HG02943 (cell line): ENCODE results near the gene SORCS3.

Experiments used
- ATAC-seq: cut with Tn5 transposase; IDR thresholded peaks from one replicate; pipeline ENCODE4 v1.9.1; 2021; ENCODE audit warnings: mild to moderate bottlenecking, low read depth, moderate library complexity; ENCODE audit not compliant: unreplicated experiment

SORCS3 gene

DNA sequence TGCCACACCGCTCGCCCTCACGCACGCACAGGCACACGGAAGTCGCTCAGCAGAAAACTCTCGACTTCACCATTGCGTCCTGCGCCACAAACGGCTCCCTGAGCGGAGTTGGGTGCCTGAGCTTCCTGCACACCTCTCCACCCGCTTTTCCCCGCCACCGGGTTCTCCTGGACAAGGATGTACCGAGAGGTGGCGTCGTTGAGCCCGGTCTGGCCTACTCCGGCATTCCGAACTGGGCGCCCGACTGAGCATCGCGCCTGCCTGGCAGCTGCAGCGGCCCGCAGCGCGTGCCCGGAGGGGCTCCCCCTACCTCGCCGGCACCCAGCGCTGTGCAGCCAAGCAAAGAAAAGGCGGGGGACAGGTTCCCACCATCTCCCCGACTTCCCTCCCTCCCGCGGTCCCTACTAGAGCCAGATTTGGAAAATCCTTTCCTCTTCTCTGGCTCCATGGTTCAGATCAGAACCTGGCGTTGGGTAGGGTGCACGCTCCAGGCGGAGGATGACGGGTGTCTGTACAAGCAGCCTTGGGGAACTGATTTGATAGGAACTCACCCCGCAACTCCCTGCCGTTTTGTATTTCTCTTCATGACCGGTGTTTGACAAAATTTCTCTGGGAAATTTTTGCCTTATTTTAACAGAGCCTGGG, 1.7 kb downstream of the SORCS3 start:
- no peak for ATAC-seq

DNA sequence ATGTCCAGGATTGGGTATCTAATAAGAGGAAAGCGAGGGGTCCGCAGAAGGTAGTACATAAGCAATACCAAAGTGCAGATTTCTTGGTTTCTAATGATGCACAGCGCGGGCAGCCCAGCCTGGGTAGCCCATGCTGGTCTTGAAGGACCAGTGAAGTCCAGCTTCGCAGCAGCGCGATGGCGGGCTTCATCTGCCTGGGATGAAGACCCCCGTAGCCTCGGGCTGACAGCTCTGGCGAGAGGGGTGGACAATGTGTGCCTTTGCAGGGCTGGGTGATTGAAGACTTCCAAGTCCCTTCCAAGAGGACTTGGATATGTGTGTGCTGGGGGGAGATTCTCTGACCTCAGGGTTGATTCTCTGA, 2.2 kb downstream of the SORCS3 start:
- no peak for ATAC-seq

DNA sequence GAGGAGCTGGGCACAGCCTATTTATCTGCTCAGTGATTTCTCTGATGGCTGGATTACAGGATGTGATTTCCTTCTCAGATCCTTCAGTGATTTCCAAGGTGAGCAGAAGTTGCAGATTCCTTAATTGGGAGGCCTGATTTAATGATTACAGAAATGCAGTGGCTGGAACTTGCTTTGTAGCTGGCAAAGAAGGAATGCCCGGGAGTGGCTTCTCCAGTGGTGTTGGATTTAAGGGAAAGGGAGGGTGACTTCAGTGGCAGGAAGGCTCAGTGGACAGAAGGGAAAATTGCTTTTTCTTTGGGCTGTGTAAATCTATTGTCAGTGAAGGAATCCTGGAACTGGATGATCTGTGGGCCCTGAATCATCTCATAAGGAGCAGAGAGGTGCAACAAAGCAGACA, 5.1 kb downstream of the SORCS3 start:
- no peak for ATAC-seq

GRCh38 chr10:104648421-104648820, 7.3 kb downstream of the SORCS3 start:
- no peak for ATAC-seq

DNA sequence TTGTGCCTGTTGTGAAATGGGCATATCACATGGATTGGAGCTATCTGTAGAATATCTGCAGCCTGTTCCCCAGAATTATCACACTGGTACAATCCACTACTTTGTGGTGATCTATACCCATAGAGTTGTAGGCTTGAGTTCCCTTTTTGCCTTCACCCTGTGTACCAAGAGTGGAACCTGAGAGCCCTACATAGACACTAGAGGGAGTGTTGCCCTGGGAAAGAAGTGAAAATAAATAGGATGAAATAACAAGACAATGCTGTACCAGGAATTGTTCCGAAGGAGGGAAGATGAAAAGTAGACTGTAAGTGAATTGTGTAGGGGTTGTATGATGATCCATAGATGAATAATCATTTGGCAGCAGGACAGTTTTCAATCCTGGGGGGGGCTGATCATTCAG, 9.0 kb downstream of the SORCS3 start:
- no peak for ATAC-seq

DNA sequence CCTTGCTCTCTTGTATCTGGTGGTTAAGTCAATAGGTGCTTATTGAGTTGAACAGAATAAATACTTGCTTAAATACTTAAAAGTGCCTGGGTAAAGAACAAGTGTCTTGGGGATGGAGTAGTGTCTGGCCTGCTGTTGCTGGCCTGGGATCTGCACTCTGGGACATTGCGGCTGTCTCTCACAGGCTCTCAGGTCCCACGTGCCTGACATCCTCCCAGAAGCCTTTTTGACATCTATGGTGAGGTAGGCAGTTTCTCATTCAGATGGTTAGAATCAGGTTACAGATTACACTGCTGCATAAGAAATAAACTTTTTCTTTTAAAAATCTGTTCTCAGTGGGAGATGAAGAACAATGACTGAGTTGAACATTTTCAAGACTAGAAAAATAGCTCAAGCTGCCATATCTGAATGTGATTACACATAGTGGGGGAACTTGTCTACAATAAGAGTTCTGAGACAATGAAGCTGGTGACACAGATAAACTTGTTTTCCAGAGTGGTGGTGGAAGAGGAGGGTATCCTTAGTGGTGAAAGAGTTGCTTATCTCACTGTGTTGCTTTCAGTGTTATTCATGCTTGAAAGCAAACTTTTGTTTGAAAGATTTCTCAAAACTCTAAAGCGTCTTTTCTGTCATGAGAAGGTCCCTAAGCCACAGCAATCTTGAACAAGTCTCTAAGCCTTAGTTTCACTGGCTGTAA, 9.7 kb downstream of the SORCS3 start:
- no peak for ATAC-seq

DNA sequence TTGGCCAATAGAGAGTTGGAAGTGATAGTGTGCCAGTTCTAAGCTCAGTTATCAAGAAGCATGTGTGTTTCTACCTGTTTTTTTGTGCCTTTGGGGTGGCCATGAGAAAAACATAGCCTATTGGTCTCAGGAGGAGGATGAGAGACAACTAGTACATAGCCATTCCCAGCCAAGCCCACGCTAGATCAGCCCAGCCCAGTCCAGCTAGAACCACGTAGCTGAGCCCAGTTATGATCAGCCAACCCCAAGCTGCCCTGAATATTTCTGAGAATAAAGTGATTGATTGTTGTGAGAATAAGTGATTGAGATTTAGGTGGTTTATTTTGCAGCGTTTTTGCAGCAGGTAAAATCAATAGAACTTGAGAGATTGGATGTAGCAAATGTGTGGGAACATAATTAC, 15.9 kb downstream of the SORCS3 start:
- ATAC-seq, result no peak

DNA sequence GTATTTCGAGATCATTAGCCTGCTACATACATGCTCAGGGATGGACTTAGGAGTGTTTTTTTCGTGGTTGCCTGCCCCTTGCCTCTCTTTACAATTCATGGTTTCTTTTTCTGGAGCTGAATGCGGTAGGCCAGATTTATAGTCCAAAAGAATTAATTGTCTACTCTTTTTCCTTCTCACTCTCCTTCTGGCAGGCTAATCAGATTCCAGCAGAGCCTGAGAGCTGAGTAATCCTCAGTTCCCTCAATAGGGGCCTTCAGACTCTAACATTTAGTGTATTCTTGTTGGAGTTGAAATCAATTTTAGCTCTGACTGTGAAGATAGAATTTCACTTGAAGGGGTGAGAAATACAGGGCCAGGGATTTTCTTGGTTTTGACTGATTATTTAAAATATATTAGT, 16.4 kb downstream of the SORCS3 start:
- ATAC-seq, result no peak

DNA sequence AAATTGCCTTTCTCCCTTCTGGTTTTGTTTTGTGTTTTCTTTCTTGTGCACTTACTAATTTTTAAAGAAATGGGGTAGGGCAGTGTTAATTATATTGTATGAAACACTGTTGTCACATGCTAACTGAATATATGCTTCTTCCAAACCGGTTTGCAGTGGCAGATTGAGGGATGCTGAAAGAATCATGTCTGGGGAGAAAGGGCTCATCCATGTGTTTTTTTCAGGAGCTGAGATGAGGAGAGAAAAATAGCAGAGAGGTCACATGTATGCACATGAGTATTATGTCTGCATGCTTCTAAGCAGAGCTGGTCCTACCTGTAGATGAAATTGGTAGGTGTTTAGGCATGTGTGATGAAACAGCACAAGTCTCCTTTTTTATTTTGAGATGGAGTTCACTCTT, 17.0 kb downstream of the SORCS3 start:
- ATAC-seq, result no peak

GRCh38 chr10:104659809-104660208, 18.7 kb downstream of the SORCS3 start:
- ATAC-seq, result no peak

- ATAC-seq, result no peak
Observed at GRCh38 chr10:104663076-104663475, 22.0 kb downstream of the SORCS3 start.

DNA sequence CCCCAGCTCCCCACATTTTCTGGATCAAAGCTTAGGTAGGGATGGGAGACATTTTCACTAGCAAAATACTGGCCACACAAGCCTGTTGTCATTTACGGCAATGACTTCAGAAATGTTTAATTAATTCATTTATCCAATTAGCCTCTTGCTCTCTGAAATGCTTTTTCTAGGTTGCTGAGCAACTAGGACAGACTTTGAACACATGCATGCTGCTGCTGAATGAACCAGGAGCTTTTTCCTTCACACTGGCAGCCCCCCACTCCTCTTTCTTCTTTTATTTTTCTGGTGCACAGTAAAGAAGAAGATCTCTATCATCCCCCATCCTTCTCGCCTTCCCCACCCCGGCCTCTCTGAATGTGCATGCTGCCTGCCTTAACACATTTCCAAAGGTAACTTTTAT, 22.5 kb downstream of the SORCS3 start:
- ATAC-seq, result no peak

DNA sequence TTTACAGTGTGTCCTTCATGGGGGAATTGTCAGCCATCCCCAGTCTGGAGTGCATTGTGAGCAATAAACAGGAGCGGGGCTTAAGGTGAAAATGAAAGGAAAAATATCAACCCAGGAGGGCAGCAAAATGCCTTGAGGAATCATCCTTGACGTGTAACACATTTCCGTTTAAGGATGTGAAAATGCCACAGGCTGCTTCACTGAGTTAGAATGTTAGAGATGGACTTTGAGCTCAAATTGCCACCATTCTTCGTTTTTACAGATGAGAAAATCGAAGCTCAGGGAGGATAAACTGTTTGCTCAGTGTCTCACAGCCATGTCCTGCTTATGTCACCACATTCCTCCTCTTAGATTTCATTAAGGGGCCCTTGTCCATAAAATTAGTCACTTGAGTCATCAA, 23.1 kb downstream of the SORCS3 start:
- no peak for ATAC-seq

GRCh38 chr10:104665174-104665573, 24.1 kb downstream of the SORCS3 start:
- ATAC-seq, result no peak

GRCh38 chr10:104666106-104666505, 25.0 kb downstream of the SORCS3 start:
- ATAC-seq, result no peak

- ATAC-seq, result no peak
Observed at GRCh38 chr10:104676874-104677273, 35.8 kb downstream of the SORCS3 start.

DNA sequence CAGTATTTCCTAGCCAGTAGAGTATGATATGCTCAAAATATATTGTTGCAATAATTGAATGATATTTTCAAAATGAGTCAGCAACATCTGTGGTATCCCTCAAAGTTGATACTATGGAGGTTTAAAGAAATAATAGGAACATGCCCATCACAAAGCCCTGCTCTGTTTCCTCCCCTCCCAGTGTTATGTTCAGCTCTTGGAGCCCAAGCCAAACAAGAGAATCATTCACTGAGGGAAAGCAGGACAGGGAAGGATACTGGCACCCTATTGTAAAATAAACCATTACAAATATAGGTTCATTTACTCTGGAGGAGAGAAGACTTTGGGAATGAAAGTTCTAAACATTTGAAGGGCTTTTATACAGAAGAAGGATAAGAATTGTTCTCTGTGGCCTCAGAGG, 37.6 kb downstream of the SORCS3 start:
- no peak for ATAC-seq

DNA sequence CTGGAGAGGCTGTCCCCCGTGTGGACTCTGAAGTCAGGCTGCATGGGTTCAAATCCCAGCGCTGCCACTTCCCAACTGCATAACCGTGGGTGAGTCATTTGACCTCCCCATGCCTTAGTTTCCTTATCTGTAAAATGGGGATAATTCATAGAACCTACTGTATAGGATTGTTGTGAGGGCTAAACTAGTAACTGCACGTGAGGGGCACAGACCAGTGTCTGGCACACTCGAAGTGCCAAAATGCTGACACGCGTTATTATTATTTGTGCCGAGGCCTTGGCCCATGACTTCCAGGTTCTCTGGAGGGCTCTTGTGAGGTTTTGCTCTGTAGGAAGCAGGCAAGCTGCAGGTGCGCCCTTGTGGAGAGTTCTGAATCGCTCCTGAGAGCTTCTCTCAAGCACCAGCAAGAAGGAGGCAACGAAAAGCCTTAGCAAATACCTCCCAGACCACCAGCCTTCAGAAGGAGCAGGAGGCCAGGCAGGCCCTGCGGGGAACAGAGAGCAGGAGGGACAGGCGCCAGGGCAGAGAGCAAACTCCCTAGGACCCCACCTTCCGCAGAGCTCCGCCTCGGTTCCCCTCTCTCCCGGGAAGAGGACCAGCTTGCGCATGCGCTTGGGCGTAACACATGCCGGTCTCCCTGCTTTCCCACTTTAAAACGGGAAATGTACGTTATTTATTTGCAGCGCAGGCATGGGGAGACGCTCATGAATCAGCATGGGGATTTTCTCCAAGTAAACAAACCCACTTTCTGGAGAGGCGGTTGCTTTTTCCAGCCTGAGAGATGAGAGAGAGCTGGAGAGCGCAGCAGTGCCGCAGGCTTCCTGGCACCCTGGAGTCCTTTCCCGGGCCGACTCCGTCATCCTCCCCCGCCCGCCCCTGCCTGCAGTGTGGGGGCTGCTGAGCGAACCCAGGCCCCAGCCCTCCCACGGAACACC, 39.6 kb downstream of the SORCS3 start:
- ATAC-seq, result no peak

DNA sequence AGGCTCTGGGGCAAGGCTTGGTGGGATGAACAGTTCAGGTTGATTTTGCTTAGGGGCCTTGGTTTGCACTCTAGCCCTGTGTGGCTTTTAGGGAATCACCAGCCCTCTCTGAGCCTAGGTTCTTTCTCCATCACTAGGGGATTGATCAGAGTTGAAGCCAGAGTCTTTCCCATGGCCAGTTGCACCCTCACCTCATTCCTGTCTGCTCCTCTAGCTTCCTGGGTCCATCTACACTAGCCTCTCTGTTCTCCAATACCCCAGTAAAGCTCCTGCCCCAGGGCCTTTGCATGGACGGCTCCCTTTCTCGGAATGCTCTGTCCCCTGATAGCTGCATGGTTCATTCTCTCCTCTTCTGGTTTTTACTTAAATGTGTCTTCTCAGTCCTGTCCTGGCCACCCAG, 40.4 kb downstream of the SORCS3 start:
- no peak for ATAC-seq

DNA sequence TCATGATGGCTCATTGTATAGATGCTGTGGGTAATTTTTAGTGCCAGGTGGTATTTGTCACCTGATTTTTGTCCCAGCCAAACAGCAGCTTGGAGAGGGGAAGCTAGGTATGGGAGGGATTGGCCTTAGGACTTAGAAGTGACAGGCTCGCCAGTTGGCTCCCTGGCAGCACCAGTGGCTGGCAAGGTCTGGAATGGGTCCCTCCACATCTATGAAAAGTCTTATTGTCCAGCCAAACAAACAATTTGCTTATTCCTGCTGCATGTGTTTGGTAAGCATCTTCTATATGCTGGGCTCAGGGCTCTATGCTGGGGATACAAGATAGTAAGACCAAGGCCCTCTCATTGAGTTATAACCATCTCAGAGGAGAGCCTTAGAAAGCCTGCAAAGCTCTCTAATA, 42.5 kb downstream of the SORCS3 start:
- no peak for ATAC-seq

GRCh38 chr10:104686829-104687228, 45.7 kb downstream of the SORCS3 start:
- no peak for ATAC-seq
